Lower lobe of right lung (tissue), 2 donors: ENCODE results near the gene C2. TPM values are rescaled to one million over a fixed set of nuclear protein-coding genes. Genes with fewer than 3 reads are reported as not detected.
A peak's percentile ranks its signal among the peaks of the same experiment; 100 is the strongest.

ENCODE experiments used
- ATAC-seq, 2 donors: fragments of 200-7000 bp; cut with Tn5 transposase; one replicate each; pipeline ENCODE4 v1.9.1; 2020 to 2022; ENCODE audit warnings: mild to moderate bottlenecking in 2 of 2, moderate library complexity in 2 of 2
- DNase-seq: peaks from one replicate; pipeline ENCODE4 v3.0.0-alpha.2; 2020
- H3K27ac ChIP-seq: fragments of 200-600 bp; one replicate; pipeline ENCODE4 v1.8.0; 2022
- H3K27me3 ChIP-seq: fragments of 200-600 bp; one replicate; pipeline ENCODE4 v1.8.0; 2022; ENCODE audit warnings: low read depth
- H3K36me3 ChIP-seq: fragments of 200-600 bp; one replicate; pipeline ENCODE4 v1.8.0; 2022; ENCODE audit warnings: mild to moderate bottlenecking
- H3K4me1 ChIP-seq: fragments of 200-600 bp; one replicate; pipeline ENCODE4 v1.8.0; 2022
- H3K4me3 ChIP-seq: fragments of 200-600 bp; one replicate; pipeline ENCODE4 v1.8.0; 2022; ENCODE audit warnings: mild to moderate bottlenecking
- H3K9me3 ChIP-seq: fragments of 200-600 bp; one replicate; pipeline ENCODE4 v1.8.0; 2022
- CTCF ChIP-seq: fragments of 200-600 bp; IDR thresholded peaks from one replicate; pipeline ENCODE4 v1.8.0; 2022; ENCODE audit warnings: antibody characterized with exemption, mild to moderate bottlenecking
- intact Hi-C: fragments of 100-400 bp; cut with DNase I; formaldehyde crosslinking; loops from one replicate; pipeline ENCODE4 v1.11.0; 2022
- total RNA-seq: library from RNA; stranded (reverse); fragmentation: NEBNext Ultra II Directional; extraction: Animal tissue kit (Norgen Biotek cat#: 25700); gene quantifications from one replicate; pipeline ENCODE4 v1.2.1, GENCODE V29; 2021
- donor health status: DM: no; HTN: yes; CAD: no; lungs with severe emphysema.

Gene C2
- total RNA-seq, 1 donor from 2014 or later: 311 TPM

- no peak overlapping the region for H3K27ac ChIP-seq
- no peak for ATAC-seq
- intact Hi-C loops: no loop called here
- DNase-seq: no peak
- no peak for TF ChIP-seq CTCF
- H3K4me1 ChIP-seq: no peaks in the 10 kb centered on the region
- peaks cover 86% of the 10 kb centered on the region for H3K36me3 ChIP-seq
- no peaks in the 10 kb centered on the region for H3K27me3 ChIP-seq
- H3K4me3 ChIP-seq: no peak overlapping the region
- H3K9me3 ChIP-seq: no peaks in the 10 kb centered on the region
Measured at GRCh38 chr6:31886541-31886991, 41.0 kb upstream of the C2 start.

GRCh38 chr6:31887173-31888007, 40.1 kb upstream of the C2 start:
- intact Hi-C loops: no loop called here
- Histone ChIP-seq H3K9me3 (no peaks in the 10 kb centered on the region), H3K27ac (no peak overlapping the region), H3K4me1 (no peaks in the 10 kb centered on the region), H3K36me3 (peaks cover 86% of the 10 kb centered on the region), H3K27me3 (no peaks in the 10 kb centered on the region), H3K4me3 (no peak overlapping the region)
- ATAC-seq (peak in 1 of 2 donors; percentile 3), DNase-seq (no peak)
- no peak for TF ChIP-seq CTCF

- no peak overlapping the region for H3K4me3 ChIP-seq
- intact Hi-C loops: no loop called here
- no peaks in the 10 kb centered on the region for H3K27me3 ChIP-seq
- no peaks in the 10 kb centered on the region for H3K4me1 ChIP-seq
- DNase-seq (no peak), ATAC-seq (peak; percentile 48 to 51)
- H3K9me3 ChIP-seq: no peaks in the 10 kb centered on the region
- peak; percentile 75 for TF ChIP-seq CTCF
- peaks cover 86% of the 10 kb centered on the region for H3K36me3 ChIP-seq
- no peak overlapping the region for H3K27ac ChIP-seq
Measured at GRCh38 chr6:31888276-31889258, 39.0 kb upstream of the C2 start.

DNA sequence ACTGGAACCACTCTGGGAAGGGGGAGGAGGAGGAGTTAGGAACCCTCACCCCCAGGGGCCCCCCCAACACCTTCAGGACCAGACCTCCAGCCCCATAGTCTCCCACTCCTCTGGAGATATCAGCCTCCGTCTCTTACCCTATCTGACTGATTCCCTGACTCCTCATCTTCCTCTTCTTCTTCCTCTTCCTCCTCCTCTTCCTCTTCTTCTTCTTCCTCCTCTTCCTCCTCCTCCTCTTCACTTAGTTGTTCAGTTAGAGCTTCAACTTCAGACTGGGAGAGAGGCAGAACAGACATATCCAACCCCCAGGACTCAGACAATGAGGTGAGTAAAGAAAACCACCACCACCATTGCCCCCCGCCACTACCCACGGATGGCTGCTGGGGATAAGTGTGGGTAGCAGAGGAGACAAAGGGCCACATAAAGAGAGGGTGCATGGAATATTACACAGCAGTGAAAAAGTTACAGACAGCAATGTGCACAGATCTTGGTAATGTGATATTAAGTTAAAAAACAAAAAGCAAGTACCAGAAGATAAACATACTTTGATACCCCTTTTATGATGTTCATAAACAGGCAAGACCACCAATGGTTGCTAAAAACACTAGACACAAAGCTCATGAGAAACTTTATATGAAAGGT, 38.1 kb upstream of the C2 start:
- no peak for ATAC-seq
- intact Hi-C loops: no loop called here
- TF ChIP-seq CTCF: no peak
- no peak for DNase-seq
- Histone ChIP-seq H3K9me3 (no peaks in the 10 kb centered on the region), H3K36me3 (peaks cover 86% of the 10 kb centered on the region), H3K4me3 (no peak overlapping the region), H3K27ac (no peak overlapping the region), H3K27me3 (no peaks in the 10 kb centered on the region), H3K4me1 (no peaks in the 10 kb centered on the region)

DNA sequence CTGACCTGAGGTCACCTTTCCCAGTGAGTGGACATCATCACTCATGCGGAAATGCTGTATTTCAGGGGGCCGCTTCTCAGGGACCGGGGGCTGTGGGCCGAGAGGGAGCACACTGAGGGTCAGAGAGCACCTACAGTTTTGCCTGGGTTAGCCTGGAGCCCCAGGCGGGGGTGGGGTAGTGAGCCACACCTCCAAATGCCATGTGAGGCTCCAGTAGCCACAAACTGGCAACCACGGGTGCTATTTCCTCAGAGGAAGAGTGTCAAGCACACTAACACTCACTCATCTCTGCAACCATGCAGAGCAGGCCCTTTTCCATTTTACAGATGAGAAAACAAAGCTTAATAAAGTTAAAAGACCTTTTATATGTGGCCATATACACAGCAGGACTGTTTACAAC, 34.7 kb upstream of the C2 start:
- intact Hi-C loops: no loop called here
- Histone ChIP-seq H3K4me3 (no peak overlapping the region), H3K4me1 (peaks cover 10% of the 10 kb centered on the region), H3K36me3 (peaks cover 69% of the 10 kb centered on the region), H3K9me3 (no peaks in the 10 kb centered on the region), H3K27me3 (no peaks in the 10 kb centered on the region), H3K27ac (no peak overlapping the region)
- no peak for DNase-seq
- no peak for ATAC-seq
- no peak for TF ChIP-seq CTCF
